HCT116 (cell line): ENCODE results near the gene CAP2. TPM values are rescaled to one million over a fixed set of nuclear protein-coding genes. Genes with fewer than 3 reads are reported as not detected.

ENCODE experiments used
- ATAC-seq: fragments of 200-7000 bp; cut with Tn5 transposase; 2 replicates; pipeline ENCODE4 v1.9.1; 2020; ENCODE audit warnings: mild to moderate bottlenecking, moderate library complexity
- BruUV-seq: library from RNA; stranded (reverse); fragments of 400-500 nt; replicated peaks from 2 replicates; lab custom pipeline; 2021; lab: Mats Ljungman, UMichigan
- CTCF ChIA-PET: fragments of 300-600 bp; sonication (Branson Sonifier 250); formaldehyde crosslinking; loops from one replicate; lab custom pipeline; 2021; ENCODE audit warnings: antibody characterized with exemption; lab: Charles Lee
- POLR2A ChIA-PET: fragments of 300-600, 350-600 bp; sonication (Branson Sonifier 250); formaldehyde crosslinking; loops from one replicate; lab custom pipeline; 2021; ENCODE audit warnings: antibody characterized with exemption; lab: Charles Lee
- RAD21 ChIA-PET, 2 experiments: fragments of 300-600 bp; sonication (Branson Sonifier 250); formaldehyde crosslinking; loops; one replicate each; lab custom pipeline; 2023; ENCODE audit warnings: low total read pairs in 2 of 2; ENCODE audit not compliant: uncharacterized antibody in 2 of 2, unreplicated experiment in 2 of 2, low non-redundant PET in 1 of 2; lab: Charles Lee
- DNase-seq: peaks from one replicate; pipeline ENCODE4 v3.0.0-alpha.2; 2010; ENCODE audit warnings: low read depth, low spot score
- H2AFZ ChIP-seq: fragments of 200-600 bp; shearing (Covaris generic), sonication (generic); 2 replicates; pipeline ENCODE4 v1.6.1; 2017; ENCODE audit warnings: low read depth, mixed run types, mixed read lengths, antibody characterized with exemption, low read length; ENCODE audit not compliant: poor library complexity, severe bottlenecking
- H3K27ac ChIP-seq: 2 replicates; pipeline ENCODE4 v1.5.1; 2012; ENCODE audit warnings: low read depth, low read length
- H3K27me3 ChIP-seq: fragments of 200-600 bp; sonication (generic); 2 replicates; pipeline ENCODE4 v1.6.1; 2016; ENCODE audit warnings: mixed run types, low read length, mixed read lengths; ENCODE audit not compliant: insufficient read depth
- H3K36me3 ChIP-seq, 2 experiments: fragments of 200-500 bp in 1 of 2; fragments of 200-600 bp in 1 of 2; sonication (Bioruptor generic) in 1 of 2; sonication (generic) in 1 of 2; 2 replicates each; pipeline versions ENCODE4 v1.5.1 to v1.6.1; 2014 to 2016; ENCODE audit warnings: low read length in 2 of 2, inconsistent platforms in 1 of 2, mixed read lengths in 1 of 2, mixed run types in 1 of 2; ENCODE audit not compliant: insufficient read depth in 2 of 2, control insufficient read depth in 1 of 2
- H3K4me1 ChIP-seq, 2 experiments: fragments of 200-600 bp in 1 of 2; sonication (generic) in 1 of 2; 2 replicates each; pipeline versions ENCODE4 v1.5.1 to v1.6.1; 2012 to 2017; ENCODE audit warnings: low read length in 2 of 2, inconsistent platforms in 1 of 2, mild to moderate bottlenecking in 1 of 2, mixed read lengths in 1 of 2, mixed run types in 1 of 2, moderate library complexity in 1 of 2; ENCODE audit not compliant: insufficient read depth in 2 of 2, control insufficient read depth in 1 of 2
- H3K4me2 ChIP-seq: fragments of 200-600 bp; sonication (generic); 2 replicates; pipeline ENCODE4 v1.6.1; 2017; ENCODE audit warnings: mixed run types, low read length, mixed read lengths
- H3K4me3 ChIP-seq, 2 experiments: fragments of 200-600 bp in 1 of 2; sonication (generic) in 1 of 2; replicated peaks in 1 of 2; 2 replicates each; pipeline ENCODE4 v1.5.1; 2011 to 2016; ENCODE audit warnings: low read length in 2 of 2, control low read depth in 1 of 2, low read depth in 1 of 2, mild to moderate bottlenecking in 1 of 2, mixed read lengths in 1 of 2, mixed run types in 1 of 2
- H3K79me2 ChIP-seq: fragments of 200-600 bp; sonication (generic); 2 replicates; pipeline ENCODE4 v1.6.1; 2017; ENCODE audit warnings: mild to moderate bottlenecking, mixed run types, low read length, moderate library complexity, mixed read lengths; ENCODE audit not compliant: insufficient read depth
- H3K9ac ChIP-seq: fragments of 200-600 bp; sonication (generic); 2 replicates; pipeline ENCODE4 v1.6.1; 2016; ENCODE audit warnings: low read length, mixed read lengths
- H3K9me2 ChIP-seq: fragments of 200-600 bp; sonication (generic), shearing (Covaris generic); 2 replicates; pipeline ENCODE4 v1.6.1; 2017; ENCODE audit warnings: mixed run types, mild to moderate bottlenecking, moderate library complexity; ENCODE audit not compliant: insufficient read depth
- H3K9me3 ChIP-seq, 2 experiments: fragments of 200-500 bp in 1 of 2; fragments of 200-600 bp in 1 of 2; sonication (Bioruptor generic) in 1 of 2; sonication (generic) in 1 of 2; 2 replicates each; pipeline ENCODE4 v1.6.1; 2014 to 2017; ENCODE audit warnings: low read length in 2 of 2, mixed read lengths in 2 of 2, inconsistent platforms in 1 of 2, low read depth in 1 of 2, mild to moderate bottlenecking in 1 of 2, mixed run types in 1 of 2, moderate library complexity in 1 of 2; ENCODE audit not compliant: control insufficient read depth in 1 of 2, insufficient read depth in 1 of 2
- H4K20me1 ChIP-seq: fragments of 200-600 bp; sonication (generic), shearing (Covaris generic); 2 replicates; pipeline ENCODE4 v1.6.1; 2017; ENCODE audit warnings: mixed run types, mild to moderate bottlenecking, moderate library complexity; ENCODE audit not compliant: insufficient read depth
- ELF1 ChIP-seq: IDR thresholded peaks from 2 replicates; pipeline ENCODE4 v1.6.1; 2012; ENCODE audit warnings: low read depth, borderline replicate concordance
- EZH2 ChIP-seq: fragments of 200-600 bp; sonication (generic); IDR thresholded peaks from 2 replicates; pipeline ENCODE4 v1.6.1; 2017; ENCODE audit warnings: antibody characterized with exemption, mixed run types
- EZH2phosphoT487 ChIP-seq: fragments of 200-600 bp; IDR thresholded peaks from 2 replicates; pipeline ENCODE4 v1.6.1; 2018; ENCODE audit warnings: antibody characterized with exemption, borderline replicate concordance
- FOSL1 ChIP-seq: IDR thresholded peaks from 2 replicates; pipeline ENCODE4 v1.6.1; 2012; ENCODE audit warnings: low read depth
- JUND ChIP-seq: IDR thresholded peaks from 2 replicates; pipeline ENCODE4 v1.6.1; 2012
- SIN3A ChIP-seq: IDR thresholded peaks from 2 replicates; pipeline ENCODE4 v1.6.1; 2012; ENCODE audit warnings: low read depth
- SRF ChIP-seq: IDR thresholded peaks from 2 replicates; pipeline ENCODE4 v1.6.1; 2012; ENCODE audit warnings: low read depth
- intact Hi-C: fragments of 100-400 bp; cut with micrococcal nuclease; formaldehyde crosslinking; loops from 2 replicates; pipeline ENCODE4 v1.10.0; 2022
- total RNA-seq: library from RNA; stranded (reverse); gene quantifications from one replicate; pipeline ENCODE4 v1.2.1, GENCODE V29; 2021; ENCODE audit not compliant: unreplicated experiment
- TF ChIP-seq, protein P1 (sequence below): IDR thresholded peaks from 2 replicates; pipeline ENCODE4 v1.6.1; 2011; ENCODE audit warnings: mild to moderate bottlenecking, low read length, moderate library complexity; ENCODE audit not compliant: insufficient replicate concordance; ENCODE audit errors: extremely low read depth

Gene CAP2
- total RNA-seq, 1 experiment from 2014 or later = 3.8 TPM

DNA sequence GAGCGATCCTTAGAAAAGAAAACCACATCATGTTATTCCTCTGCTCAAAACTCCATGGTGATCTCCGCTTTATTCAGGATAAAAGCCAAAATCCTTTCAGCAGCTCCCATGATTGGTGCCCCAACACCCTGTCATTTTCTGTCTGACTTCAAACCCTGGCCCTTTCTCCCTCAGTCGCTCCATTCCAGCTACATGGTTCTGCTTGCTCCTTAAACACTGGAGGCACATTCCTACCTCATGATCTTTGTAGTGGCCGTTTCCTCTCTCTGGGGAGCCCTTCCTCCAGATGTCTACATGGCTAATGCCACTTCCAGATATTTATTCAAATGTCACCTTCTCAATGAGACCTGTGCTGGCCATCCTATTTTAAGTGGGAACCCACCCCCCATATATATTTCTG, 100.8 kb downstream of the CAP2 start:
- Histone ChIP-seq H3K9ac (no peak overlapping the region), H3K79me2 (no peaks in the 10 kb centered on the region), H3K4me1 (peaks cover 0 to 5% of the 10 kb centered on the region in 2 experiments; a peak in 2 of 4 replicates), H4K20me1 (no peaks in the 10 kb centered on the region), H3K27me3 (no peaks in the 10 kb centered on the region), H3K9me2 (no peaks in the 10 kb centered on the region), H3K4me3 (no peak overlapping the region), H3K4me2 (no peak overlapping the region)
- DNase-seq = no peak
- ChIA-PET RAD21 (no interaction called here), CTCF (no interaction called here)
- no peak for ATAC-seq
- BruUV-seq = no TSS peak
- TF ChIP-seq EZH2 (no peak), SIN3A (no peak), EZH2phosphoT487 (no peak), SRF (no peak)
- TF ChIP-seq, protein P1, sequence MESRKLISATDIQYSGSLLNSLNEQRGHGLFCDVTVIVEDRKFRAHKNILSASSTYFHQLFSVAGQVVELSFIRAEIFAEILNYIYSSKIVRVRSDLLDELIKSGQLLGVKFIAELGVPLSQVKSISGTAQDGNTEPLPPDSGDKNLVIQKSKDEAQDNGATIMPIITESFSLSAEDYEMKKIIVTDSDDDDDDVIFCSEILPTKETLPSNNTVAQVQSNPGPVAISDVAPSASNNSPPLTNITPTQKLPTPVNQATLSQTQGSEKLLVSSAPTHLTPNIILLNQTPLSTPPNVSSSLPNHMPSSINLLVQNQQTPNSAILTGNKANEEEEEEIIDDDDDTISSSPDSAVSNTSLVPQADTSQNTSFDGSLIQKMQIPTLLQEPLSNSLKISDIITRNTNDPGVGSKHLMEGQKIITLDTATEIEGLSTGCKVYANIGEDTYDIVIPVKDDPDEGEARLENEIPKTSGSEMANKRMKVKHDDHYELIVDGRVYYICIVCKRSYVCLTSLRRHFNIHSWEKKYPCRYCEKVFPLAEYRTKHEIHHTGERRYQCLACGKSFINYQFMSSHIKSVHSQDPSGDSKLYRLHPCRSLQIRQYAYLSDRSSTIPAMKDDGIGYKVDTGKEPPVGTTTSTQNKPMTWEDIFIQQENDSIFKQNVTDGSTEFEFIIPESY = no peak
- TF ChIP-seq, all 23 proteins: peak for 0
- no peak overlapping the region for H2AFZ ChIP-seq
- no peak overlapping the region for H3K27ac ChIP-seq
- no peaks in the 10 kb centered on the region for H3K36me3 ChIP-seq
- intact Hi-C loops = no loop called here
- POLR2A ChIA-PET = no interaction called here
- H3K9me3 ChIP-seq = no peaks in the 10 kb centered on the region

DNA sequence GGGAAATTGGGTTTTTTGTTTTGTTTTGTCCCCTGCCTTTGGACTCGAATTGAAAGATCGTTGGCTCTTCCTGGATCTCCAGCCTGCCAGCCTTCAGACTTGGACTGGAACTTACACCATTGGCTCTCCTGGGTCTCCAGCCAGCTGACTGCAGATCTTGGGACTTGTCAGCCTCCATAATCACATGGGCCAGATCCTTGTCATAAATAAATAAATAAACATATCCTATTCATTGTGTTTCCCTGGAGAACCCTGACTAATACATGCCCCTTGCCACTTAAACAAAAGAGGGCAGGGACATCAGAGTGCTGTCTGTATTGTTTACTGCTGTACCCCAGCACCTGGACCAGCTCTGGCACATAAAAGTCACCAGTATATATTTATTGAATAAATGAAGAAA, 101.5 kb downstream of the CAP2 start:
- ChIA-PET POLR2A (no interaction called here), CTCF (interaction anchor here (1.6 kb wide), 1 partner anchor 9 kb away, joined by 3 read pairs; no protein-coding TSS in a partner anchor), RAD21 (no interaction called here)
- no peak for ATAC-seq
- DNase-seq = no peak
- no TSS peak for BruUV-seq
- H3K36me3 ChIP-seq = no peaks in the 10 kb centered on the region
- H3K9me2 ChIP-seq = no peaks in the 10 kb centered on the region
- H3K9ac ChIP-seq = no peak overlapping the region
- intact Hi-C loops = no loop called here
- no peak overlapping the region for H3K4me3 ChIP-seq
- H4K20me1 ChIP-seq = no peaks in the 10 kb centered on the region
- no peak overlapping the region for H3K27ac ChIP-seq
- H3K4me2 ChIP-seq = no peak overlapping the region
- TF ChIP-seq ELF1 = no peak
- no peak for TF ChIP-seq JUND
- no peak for TF ChIP-seq FOSL1
- TF ChIP-seq EZH2 = no peak
- H3K27me3 ChIP-seq = no peaks in the 10 kb centered on the region
- no peak overlapping the region for H2AFZ ChIP-seq
- H3K79me2 ChIP-seq = no peaks in the 10 kb centered on the region
- no peaks in the 10 kb centered on the region for H3K9me3 ChIP-seq
- peaks cover 0 to 5% of the 10 kb centered on the region in 2 experiments; a peak in 2 of 4 replicates for H3K4me1 ChIP-seq
